ENCODE data around the gene KCNQ1OT1.

DNA sequence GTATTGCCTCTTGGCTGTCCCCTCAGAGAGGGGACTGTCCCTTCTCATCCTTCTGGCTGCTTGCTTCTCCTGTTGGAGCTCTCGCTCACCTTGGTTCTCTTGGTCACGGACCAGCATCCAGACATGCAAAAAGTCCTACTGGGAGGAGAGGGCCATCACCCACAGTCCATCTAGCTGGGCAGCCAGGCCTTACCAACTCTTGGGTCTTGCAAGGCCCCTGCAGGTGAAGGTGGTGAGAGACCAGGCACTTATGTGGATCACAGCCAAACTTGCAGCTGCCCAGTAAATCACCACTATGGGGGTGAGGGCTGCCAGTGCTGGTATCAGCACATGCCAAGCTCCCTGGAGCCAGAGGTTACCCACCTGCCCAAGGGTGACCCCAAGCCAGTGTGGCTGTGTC lies 36.3 kb downstream of the KCNQ1OT1 start:
- TF ChIP-seq, protein P1, sequence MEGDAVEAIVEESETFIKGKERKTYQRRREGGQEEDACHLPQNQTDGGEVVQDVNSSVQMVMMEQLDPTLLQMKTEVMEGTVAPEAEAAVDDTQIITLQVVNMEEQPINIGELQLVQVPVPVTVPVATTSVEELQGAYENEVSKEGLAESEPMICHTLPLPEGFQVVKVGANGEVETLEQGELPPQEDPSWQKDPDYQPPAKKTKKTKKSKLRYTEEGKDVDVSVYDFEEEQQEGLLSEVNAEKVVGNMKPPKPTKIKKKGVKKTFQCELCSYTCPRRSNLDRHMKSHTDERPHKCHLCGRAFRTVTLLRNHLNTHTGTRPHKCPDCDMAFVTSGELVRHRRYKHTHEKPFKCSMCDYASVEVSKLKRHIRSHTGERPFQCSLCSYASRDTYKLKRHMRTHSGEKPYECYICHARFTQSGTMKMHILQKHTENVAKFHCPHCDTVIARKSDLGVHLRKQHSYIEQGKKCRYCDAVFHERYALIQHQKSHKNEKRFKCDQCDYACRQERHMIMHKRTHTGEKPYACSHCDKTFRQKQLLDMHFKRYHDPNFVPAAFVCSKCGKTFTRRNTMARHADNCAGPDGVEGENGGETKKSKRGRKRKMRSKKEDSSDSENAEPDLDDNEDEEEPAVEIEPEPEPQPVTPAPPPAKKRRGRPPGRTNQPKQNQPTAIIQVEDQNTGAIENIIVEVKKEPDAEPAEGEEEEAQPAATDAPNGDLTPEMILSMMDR (IDR thresholded peaks at IDR 0.05) = no peak
- TF ChIP-seq EZH2 (IDR thresholded peaks at IDR 0.05) (no peak), EZH2phosphoT487 (IDR thresholded peaks at IDR 0.05) (no peak)
